Lung (tissue), 16 donors: Measurements from ENCODE around the gene ATG4C. TPM values are rescaled to one million over a fixed set of nuclear protein-coding genes. Genes with fewer than 3 reads are reported as not detected.
"Not testable (repeated sequence)": the region's sequence is repeated elsewhere in the genome, so short reads cannot be mapped to it uniquely, and the experiment has no call there.

ENCODE experiments used
- ATAC-seq: fragments of 200-7000 bp; cut with Tn5 transposase; one replicate; pipeline ENCODE4 v1.9.1; 2020; ENCODE audit warnings: moderate number of reproducible peaks; ENCODE audit not compliant: insufficient read depth, low FRiP score
- DNase-seq, 3 donors: peaks; one replicate each; pipeline ENCODE4 v3.0.0-alpha.2; 2013 to 2017
- H3K27ac ChIP-seq, 2 donors: one replicate each; pipeline ENCODE4 v1.5.1; 2013; ENCODE audit warnings: mild to moderate bottlenecking in 2 of 2, moderate library complexity in 2 of 2, control low read depth in 1 of 2, inconsistent platforms in 1 of 2, low read depth in 1 of 2, low read length in 1 of 2
- H3K27me3 ChIP-seq, 3 donors: one replicate each; pipeline ENCODE4 v1.5.1; 2013; ENCODE audit warnings: low read length in 2 of 3; ENCODE audit not compliant: control insufficient read depth in 3 of 3, insufficient read depth in 3 of 3
- H3K36me3 ChIP-seq, 4 donors: one replicate each; pipeline ENCODE4 v1.5.1; 2013; ENCODE audit warnings: low read length in 4 of 4, mild to moderate bottlenecking in 1 of 4, moderate library complexity in 1 of 4; ENCODE audit not compliant: control insufficient read depth in 4 of 4, insufficient read depth in 4 of 4
- H3K4me1 ChIP-seq, 5 donors: one replicate each; pipeline ENCODE4 v1.5.1; 2013; ENCODE audit warnings: low read length in 5 of 5, mild to moderate bottlenecking in 2 of 5, moderate library complexity in 1 of 5; ENCODE audit not compliant: control insufficient read depth in 5 of 5, insufficient read depth in 5 of 5
- H3K4me3 ChIP-seq: one replicate; pipeline ENCODE4 v1.5.1; 2013; ENCODE audit warnings: mild to moderate bottlenecking, control low read depth, moderate library complexity
- H3K9ac ChIP-seq, 2 donors: one replicate each; pipeline ENCODE4 v1.5.1; 2013; ENCODE audit warnings: low read length in 2 of 2, control low read depth in 1 of 2; ENCODE audit not compliant: insufficient read depth in 1 of 2
- H3K9me3 ChIP-seq, 4 donors: one replicate each; pipeline ENCODE4 v1.5.1; 2013; ENCODE audit warnings: low read length in 3 of 4, mild to moderate bottlenecking in 1 of 4, moderate library complexity in 1 of 4; ENCODE audit not compliant: control insufficient read depth in 4 of 4, insufficient read depth in 3 of 4
- WGBS, 2 donors: extraction: QIAGEN DNeasy Blood & Tissue Kit; methylation state at CpG; one replicate each; pipeline ENCODE4 v1.1.7; 2013; 5-methylcytosine and 5-hydroxymethylcytosine counted together
- long read RNA-seq, 5 donors: transcript quantifications; one replicate each; lab custom pipeline, GENCODE V29; 2026
- polyA plus RNA-seq, 2 donors: library from polyadenylated mRNA; stranded (reverse); fragments of 200-250 nt; gene quantifications; one replicate each; pipeline ENCODE4 v1.2.1, GENCODE V29; 2013
- total RNA-seq, 2 donors: library from RNA; depleted of rRNA in 1 of 2; stranded (reverse); fragments of >200 nt in 1 of 2; gene quantifications; one replicate each; pipeline ENCODE4 v1.2.1, GENCODE V29; 2014 to 2021
- TF ChIP-seq, protein P1 (sequence below): IDR thresholded peaks from 2 replicates; pipeline ENCODE4 v1.5.1; 2012; ENCODE audit warnings: mild to moderate bottlenecking; ENCODE audit errors: control extremely low read depth, extremely low read depth
- donor health status: control.
- donor health status: control.
- donor health status: Bipolar disorder and iron deficiency.
- donor health status: healthy.
- donor health status: DM: yes; HTN: yes; CAD: no.

ATG4C gene, protein sequence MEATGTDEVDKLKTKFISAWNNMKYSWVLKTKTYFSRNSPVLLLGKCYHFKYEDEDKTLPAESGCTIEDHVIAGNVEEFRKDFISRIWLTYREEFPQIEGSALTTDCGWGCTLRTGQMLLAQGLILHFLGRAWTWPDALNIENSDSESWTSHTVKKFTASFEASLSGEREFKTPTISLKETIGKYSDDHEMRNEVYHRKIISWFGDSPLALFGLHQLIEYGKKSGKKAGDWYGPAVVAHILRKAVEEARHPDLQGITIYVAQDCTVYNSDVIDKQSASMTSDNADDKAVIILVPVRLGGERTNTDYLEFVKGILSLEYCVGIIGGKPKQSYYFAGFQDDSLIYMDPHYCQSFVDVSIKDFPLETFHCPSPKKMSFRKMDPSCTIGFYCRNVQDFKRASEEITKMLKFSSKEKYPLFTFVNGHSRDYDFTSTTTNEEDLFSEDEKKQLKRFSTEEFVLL
- total RNA-seq (10 to 100 TPM in 1 of 2 donors, 1 to 10 TPM in 1; 9.1 to 12.9 TPM), polyA plus RNA-seq (1 to 10 TPM; 3.9 to 5.5 TPM)
- long read RNA-seq, donor 1, partial matches to known transcripts = 0 of 3 reads
- long read RNA-seq, donor 1, other reads (novel, unspliced or antisense) = 0 of 3 reads
- long read RNA-seq, donor 2, partial matches to known transcripts = 0 of 1 reads
- long read RNA-seq, donor 2, other reads (novel, unspliced or antisense) = 0 of 1 reads
- long read RNA-seq, donor 3 = 0 reads
- long read RNA-seq, donor 4 = 0 reads
- long read RNA-seq, donor 5, partial matches to known transcripts = 0 of 5 reads
- long read RNA-seq, donor 5, other reads (novel, unspliced or antisense) = 0 of 5 reads

DNA sequence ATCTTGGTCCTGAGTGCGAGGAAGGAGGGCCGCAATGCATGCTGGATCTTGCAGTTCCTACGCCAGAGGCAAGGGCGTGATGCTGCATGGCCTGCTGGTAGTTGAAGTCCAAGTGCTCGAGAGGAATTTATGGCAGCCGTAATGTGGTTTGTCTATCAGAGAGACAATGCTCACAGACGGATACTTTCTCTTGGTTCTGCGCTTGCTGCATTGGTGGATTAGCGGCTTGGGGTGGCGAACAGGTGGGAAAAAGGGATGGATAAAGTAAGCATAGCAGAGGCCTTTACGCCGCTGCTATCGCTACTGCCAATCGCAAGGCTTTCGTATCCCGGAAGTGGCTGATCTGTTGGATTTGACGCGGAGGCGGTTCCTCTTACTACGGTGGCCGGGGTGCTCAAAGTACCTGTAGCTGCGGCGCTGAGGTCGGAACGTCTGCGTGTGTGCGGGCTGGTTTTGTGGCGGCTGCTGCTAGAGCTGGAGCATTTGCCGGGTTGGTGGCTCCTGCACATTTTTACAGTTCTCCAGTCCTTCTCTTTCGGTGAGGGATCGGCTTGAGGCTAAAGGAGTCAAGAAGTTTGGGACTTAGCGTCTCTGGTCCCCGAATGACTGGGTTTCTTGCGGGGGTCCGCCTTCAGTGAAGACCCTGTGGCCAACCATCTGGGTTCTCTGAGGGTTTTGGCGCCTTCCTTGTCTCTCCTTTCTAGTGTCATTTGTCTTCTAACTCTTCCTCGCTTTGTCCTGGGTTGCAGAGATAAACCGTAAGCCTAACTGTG lies at the start of gene ATG4C:
TSS of gene ATG4C (plus strand) at position 397 of the 773 bp plus-strand sequence. CDS start 19,655 bp downstream, outside the sequence.
- WGBS, 2 donors = 0% methylated on average over 38 of the region's 38 CpGs

DNA sequence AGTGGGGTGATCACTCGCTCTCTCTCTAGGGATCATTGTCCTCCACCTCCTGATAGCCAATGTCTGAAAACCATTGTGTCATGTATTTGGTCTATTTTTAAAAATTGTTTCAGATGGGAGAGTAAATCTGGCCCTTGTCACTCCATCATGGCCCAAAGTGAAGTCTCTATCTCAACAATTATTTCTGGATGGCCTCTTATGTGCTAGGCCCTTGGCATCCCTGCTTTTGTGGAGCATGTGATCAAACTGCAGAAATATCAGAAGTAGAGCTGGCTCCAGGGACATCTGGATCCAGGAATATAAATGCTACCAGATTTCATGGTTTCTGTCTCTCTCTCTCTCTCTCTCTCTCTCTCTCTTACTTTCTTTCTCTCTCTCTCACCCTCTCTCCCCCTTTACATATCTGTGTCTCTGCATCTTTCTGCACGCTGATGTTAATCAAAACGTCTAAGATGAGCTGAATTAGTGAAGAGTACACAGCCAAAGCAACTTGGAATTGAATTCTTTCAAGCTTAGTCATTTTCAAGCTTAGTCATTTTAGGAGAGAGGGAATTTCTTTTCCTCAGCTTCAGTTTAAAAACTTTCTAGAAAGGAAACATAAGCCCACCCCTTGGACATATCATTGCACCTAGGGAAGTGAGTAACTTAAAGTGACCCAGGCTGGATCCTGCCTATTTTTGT lies 48.3 kb upstream of the ATG4C start:
- H3K4me1 ChIP-seq = peaks cover 0 to 9% (median 0%) of the 10 kb centered on the region in 5 donors
- H3K4me3 ChIP-seq = no peak overlapping the region
- 81 to 86% methylated on average over 3 of the region's 3 CpGs for WGBS, 2 donors
- no peak overlapping the region for H3K9ac ChIP-seq
- H3K9me3 ChIP-seq = no peaks in the 10 kb centered on the region
- DNase-seq (no peak), ATAC-seq (no peak)
- no peaks in the 10 kb centered on the region for H3K36me3 ChIP-seq
- no peak overlapping the region for H3K27ac ChIP-seq
- no peaks in the 10 kb centered on the region for H3K27me3 ChIP-seq
- TF ChIP-seq, protein P1, sequence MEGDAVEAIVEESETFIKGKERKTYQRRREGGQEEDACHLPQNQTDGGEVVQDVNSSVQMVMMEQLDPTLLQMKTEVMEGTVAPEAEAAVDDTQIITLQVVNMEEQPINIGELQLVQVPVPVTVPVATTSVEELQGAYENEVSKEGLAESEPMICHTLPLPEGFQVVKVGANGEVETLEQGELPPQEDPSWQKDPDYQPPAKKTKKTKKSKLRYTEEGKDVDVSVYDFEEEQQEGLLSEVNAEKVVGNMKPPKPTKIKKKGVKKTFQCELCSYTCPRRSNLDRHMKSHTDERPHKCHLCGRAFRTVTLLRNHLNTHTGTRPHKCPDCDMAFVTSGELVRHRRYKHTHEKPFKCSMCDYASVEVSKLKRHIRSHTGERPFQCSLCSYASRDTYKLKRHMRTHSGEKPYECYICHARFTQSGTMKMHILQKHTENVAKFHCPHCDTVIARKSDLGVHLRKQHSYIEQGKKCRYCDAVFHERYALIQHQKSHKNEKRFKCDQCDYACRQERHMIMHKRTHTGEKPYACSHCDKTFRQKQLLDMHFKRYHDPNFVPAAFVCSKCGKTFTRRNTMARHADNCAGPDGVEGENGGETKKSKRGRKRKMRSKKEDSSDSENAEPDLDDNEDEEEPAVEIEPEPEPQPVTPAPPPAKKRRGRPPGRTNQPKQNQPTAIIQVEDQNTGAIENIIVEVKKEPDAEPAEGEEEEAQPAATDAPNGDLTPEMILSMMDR = no peak

More for the DNA sequence above, at the start of gene ATG4C:
- Histone ChIP-seq H3K9me3 (no peaks in the 10 kb centered on the region), H3K4me1 (peaks cover 0 to 9% (median 0%) of the 10 kb centered on the region in 5 donors), H3K9ac (peak within 1 kb of the TSS in 1 of 2 donors; percentile 91), H3K4me3 (peak within 1 kb of the TSS; percentile 88), H3K36me3 (no peaks in the 10 kb centered on the region), H3K27ac (peak within 1 kb of the TSS; percentile 84 to 98), H3K27me3 (no peaks in the 10 kb centered on the region)
- ATAC-seq = peak; percentile 98
- TF ChIP-seq, protein P1 = no peak
- peak; percentile 95 to 98 (median 98) for DNase-seq

DNA sequence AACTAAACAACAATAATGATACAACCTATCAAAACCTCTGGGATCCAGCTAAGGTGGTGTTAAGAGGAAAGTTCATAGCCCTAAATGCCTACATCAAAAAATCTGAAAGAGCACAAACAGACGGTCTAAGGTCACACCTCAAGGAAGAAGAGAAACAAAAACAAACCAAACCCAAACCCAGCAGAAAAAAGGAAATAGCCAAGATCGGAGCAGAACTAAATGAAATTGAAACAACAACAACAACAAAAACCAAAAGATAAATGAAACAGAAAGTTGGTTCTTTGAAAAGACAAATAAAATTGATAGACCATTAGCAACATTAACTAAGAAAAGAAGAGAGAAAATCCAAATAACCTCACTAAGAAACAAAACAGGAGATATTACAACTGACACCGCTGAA lies 43.2 kb upstream of the ATG4C start:
- H3K4me3 ChIP-seq, H3K4me1 ChIP-seq, H3K27me3 ChIP-seq, H3K36me3 ChIP-seq, H3K9me3 ChIP-seq, DNase-seq, ATAC-seq, H3K9ac ChIP-seq, H3K27ac ChIP-seq: not testable (repeated sequence)
- WGBS, 2 donors = 69 to 82% methylated on average over 3 of the region's 3 CpGs
